CD4-positive, alpha-beta memory T cell (primary cell): ENCODE measurements around the gene HIVEP1. TPM values are rescaled to one million over a fixed set of nuclear protein-coding genes. Genes with fewer than 3 reads are reported as not detected.

Experiments used
- CTCF ChIA-PET: fragments of 350-600 bp; sonication (Branson Sonifier 250); formaldehyde crosslinking; loops from one replicate; lab custom pipeline; 2021; ENCODE audit warnings: inconsistent platforms; ENCODE audit not compliant: partially characterized antibody; lab: Charles Lee
- POLR2A ChIA-PET: fragments of 350-600 bp; sonication (Branson Sonifier 250); formaldehyde crosslinking; loops from one replicate; lab custom pipeline; 2021; ENCODE audit not compliant: partially characterized antibody; lab: Charles Lee
- DNase-seq, 5 donors: peaks; one replicate each; pipeline versions ENCODE4 v3.0.0 to v3.0.0-alpha.2; 2020 to 2022; ENCODE audit warnings: mixed read lengths in 1 of 5
- H3K27ac ChIP-seq: one replicate; pipeline ENCODE4 v1.7.0; 2013; ENCODE audit warnings: low read depth, low read length
- H3K27me3 ChIP-seq: 2 replicates; pipeline ENCODE4 v1.7.0; 2013; ENCODE audit warnings: mild to moderate bottlenecking, low read length, moderate library complexity; ENCODE audit not compliant: insufficient read depth
- H3K36me3 ChIP-seq: 2 replicates; pipeline ENCODE4 v1.7.0; 2013; ENCODE audit warnings: mild to moderate bottlenecking, low read length, moderate library complexity; ENCODE audit not compliant: insufficient read depth
- H3K4me1 ChIP-seq: 2 replicates; pipeline ENCODE4 v1.7.0; 2013; ENCODE audit warnings: mild to moderate bottlenecking, low read length, moderate library complexity; ENCODE audit not compliant: insufficient read depth
- H3K4me3 ChIP-seq, 2 donors: one replicate each; pipeline ENCODE4 v1.7.0; 2013; ENCODE audit warnings: low read length in 2 of 2, mild to moderate bottlenecking in 1 of 2
- H3K9me3 ChIP-seq, 2 donors: one replicate each; pipeline ENCODE4 v1.7.0; 2013; ENCODE audit warnings: low read length in 2 of 2, control low read depth in 1 of 2; ENCODE audit not compliant: control insufficient read depth in 1 of 2
- H3K27ac Mint-ChIP-seq, 7 donors: one replicate each; pipeline ENCODE4 v1.8.0; 2020 to 2021; ENCODE audit warnings: mixed read lengths in 7 of 7, mild to moderate bottlenecking in 6 of 7, inconsistent platforms in 3 of 7, moderate library complexity in 3 of 7
- H3K27me3 Mint-ChIP-seq, 2 donors: one replicate each; pipeline ENCODE4 v1.8.0; 2020 to 2021; ENCODE audit warnings: mixed read lengths in 2 of 2
- H3K36me3 Mint-ChIP-seq, 2 donors: one replicate each; pipeline ENCODE4 v1.8.0; 2020 to 2021; ENCODE audit warnings: mixed read lengths in 2 of 2, inconsistent platforms in 1 of 2, mild to moderate bottlenecking in 1 of 2
- H3K4me1 Mint-ChIP-seq, 4 donors: one replicate each; pipeline ENCODE4 v1.8.0; 2020 to 2021; ENCODE audit warnings: mixed read lengths in 4 of 4, mild to moderate bottlenecking in 1 of 4
- H3K4me3 Mint-ChIP-seq, 8 donors: one replicate each; pipeline ENCODE4 v1.8.0; 2020 to 2021; ENCODE audit warnings: mixed read lengths in 8 of 8, mild to moderate bottlenecking in 7 of 8, moderate library complexity in 6 of 8, inconsistent platforms in 3 of 8
- H3K9me3 Mint-ChIP-seq, 8 donors: one replicate each; pipeline ENCODE4 v1.8.0; 2020 to 2021; ENCODE audit warnings: mixed read lengths in 8 of 8, mild to moderate bottlenecking in 5 of 8, inconsistent platforms in 3 of 8, moderate library complexity in 1 of 8
- intact Hi-C: fragments of 100-400 bp; cut with micrococcal nuclease; formaldehyde crosslinking; loops from one replicate; pipeline ENCODE4 v1.15.1; 2023
- polyA plus RNA-seq, 2 donors: library from polyadenylated mRNA; unstranded; fragments of 300-500 nt; fragmentation: Illumina TruSeq; gene quantifications; one replicate each; pipeline ENCODE4 v1.2.3, GENCODE V29; 2021
- total RNA-seq, 2 experiments: library from RNA; stranded (reverse); gene quantifications; one replicate each; pipeline ENCODE4 v1.2.3, GENCODE V29; 2021

HIVEP1 gene
- total and polyA plus RNA-seq, 4 experiments from 2014 or later, result 0.47 to 17.6 (median 11.9) TPM

DNA sequence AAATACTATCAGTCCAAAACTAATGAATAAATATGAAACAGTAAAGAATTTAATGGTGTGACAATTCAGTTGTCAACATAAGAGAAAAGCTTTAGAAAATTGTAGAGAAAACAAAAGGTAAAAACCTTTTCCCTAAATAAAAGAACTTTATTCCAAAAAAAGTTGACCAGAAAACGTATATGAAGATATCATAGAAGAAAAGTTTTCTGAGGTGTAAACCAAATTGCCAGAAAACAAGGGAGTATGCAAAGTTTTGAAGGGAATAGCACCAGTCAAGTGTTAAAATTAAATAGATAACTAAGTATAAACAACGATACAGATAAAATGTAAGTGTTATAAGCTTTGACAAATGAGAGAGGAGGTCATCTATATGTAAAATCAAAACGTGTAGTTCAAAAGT is 104.9 kb downstream of the HIVEP1 start:
- Mint-ChIP-seq H3K36me3 (peaks cover 40 to 61% of the 10 kb centered on the region in 2 donors), H3K4me1 (peaks cover 43 to 72% (median 56%) of the 10 kb centered on the region in 4 donors), H3K27ac (peak overlapping the region in 1 of 7 donors; percentile 20), H3K27me3 (no peaks in the 10 kb centered on the region), H3K4me3 (no peak overlapping the region), H3K9me3 (peaks cover 2 to 20% (median 9%) of the 10 kb centered on the region in 8 donors)
- H3K4me3 ChIP-seq, result no peak overlapping the region
- CTCF ChIA-PET, result no interaction called here
- H3K27me3 ChIP-seq, result no peaks in the 10 kb centered on the region
- DNase-seq, result no peak
- no peaks in the 10 kb centered on the region for H3K9me3 ChIP-seq
- peaks cover 54% of the 10 kb centered on the region for H3K4me1 ChIP-seq
- intact Hi-C loops, result no loop called here
- no peak overlapping the region for H3K27ac ChIP-seq
- POLR2A ChIA-PET, result no interaction called here
- peaks cover 9% of the 10 kb centered on the region for H3K36me3 ChIP-seq

DNA sequence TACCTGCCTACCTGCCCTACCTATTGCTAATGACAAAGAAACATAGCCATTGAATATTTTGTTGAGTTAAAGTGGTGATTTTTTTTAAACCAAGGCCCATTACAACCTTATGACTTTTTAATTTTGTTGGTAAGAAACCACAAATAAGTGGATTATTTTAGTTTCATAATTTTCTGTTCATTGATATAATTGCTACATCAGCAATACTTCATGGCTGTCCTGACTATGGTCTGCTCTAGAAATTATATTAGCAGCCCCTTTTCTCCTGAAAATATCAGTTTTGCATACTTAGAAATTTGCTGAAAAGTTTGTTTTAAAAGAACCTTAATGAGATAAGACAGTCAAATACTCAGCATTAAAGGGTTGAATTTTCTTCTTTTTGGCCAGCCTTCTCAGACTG is 106.5 kb downstream of the HIVEP1 start:
- peak overlapping the region in 5 of 7 donors; percentile 32 to 93 (median 79) for H3K27ac Mint-ChIP-seq
- intact Hi-C loops, result no loop called here
- Histone ChIP-seq H3K4me1 (peaks cover 41% of the 10 kb centered on the region), H3K36me3 (peaks cover 9% of the 10 kb centered on the region), H3K27me3 (no peaks in the 10 kb centered on the region), H3K4me3 (no peak overlapping the region), H3K9me3 (no peaks in the 10 kb centered on the region), H3K27ac (peak overlapping the region; percentile 31)
- peak overlapping the region in 4 of 8 donors; percentile 4 to 59 (median 35) for H3K4me3 Mint-ChIP-seq
- DNase-seq, result no peak
- peaks cover 35 to 63% (median 49%) of the 10 kb centered on the region in 4 donors for H3K4me1 Mint-ChIP-seq
- POLR2A ChIA-PET, result interaction anchor here (0.6 kb wide), 1 partner anchor 407 kb away, joined by 3 read pairs; no protein-coding TSS in a partner anchor
- peaks cover 2 to 20% (median 9%) of the 10 kb centered on the region in 8 donors for H3K9me3 Mint-ChIP-seq
- peaks cover 46 to 63% of the 10 kb centered on the region in 2 donors for H3K36me3 Mint-ChIP-seq
- CTCF ChIA-PET, result no interaction called here
- no peaks in the 10 kb centered on the region for H3K27me3 Mint-ChIP-seq

DNA sequence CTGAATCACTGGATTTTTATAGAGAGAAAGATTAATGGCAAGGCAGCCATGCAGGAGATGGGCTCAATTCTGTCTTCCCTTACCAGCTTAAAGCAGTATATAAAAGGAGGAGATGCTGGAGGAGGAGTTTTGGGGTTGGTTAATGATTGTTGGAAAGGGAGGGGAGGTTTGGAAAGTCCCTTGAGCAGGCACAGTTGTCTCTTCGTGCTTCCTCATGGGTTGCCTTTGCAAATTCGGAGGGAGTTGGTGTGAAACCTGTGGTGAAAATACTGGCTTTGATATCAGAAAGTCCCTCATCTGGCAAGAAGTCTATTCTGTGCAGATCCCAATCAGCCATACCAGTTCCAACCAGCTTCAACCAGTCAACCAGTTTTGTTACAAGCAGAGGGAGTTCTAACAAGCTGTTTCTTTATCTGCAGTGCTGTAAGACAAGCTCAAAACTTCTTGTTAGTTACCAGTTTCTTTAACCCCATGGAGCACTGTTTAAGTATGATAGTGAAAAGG is 107.0 kb downstream of the HIVEP1 start:
- intact Hi-C loops, result no loop called here
- H3K27ac ChIP-seq, result peak overlapping the region; percentile 31
- peaks cover 2 to 20% (median 9%) of the 10 kb centered on the region in 8 donors for H3K9me3 Mint-ChIP-seq

DNA sequence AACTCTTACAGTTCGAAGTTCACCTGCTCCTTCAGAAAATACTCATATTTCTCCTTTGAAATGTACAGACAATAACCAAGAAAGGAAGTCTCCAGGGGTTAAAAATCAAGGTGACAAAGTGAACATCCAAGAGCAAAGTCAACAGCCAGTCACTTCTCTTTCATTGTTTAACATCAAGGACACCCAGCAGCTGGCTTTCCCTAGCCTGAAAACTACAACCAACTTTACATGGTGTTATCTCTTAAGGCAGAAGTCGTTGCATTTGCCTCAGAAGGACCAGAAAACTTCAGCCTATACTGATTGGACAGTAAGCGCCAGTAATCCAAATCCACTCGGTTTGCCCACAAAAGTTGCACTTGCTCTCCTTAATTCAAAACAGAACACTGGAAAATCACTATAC is 113.3 kb downstream of the HIVEP1 start:
- H3K4me3 ChIP-seq, result no peak overlapping the region
- peaks cover 7% of the 10 kb centered on the region for H3K36me3 ChIP-seq
- ChIA-PET CTCF (interaction anchor here (1.1 to 1.2 kb wide), 2 partner anchors 9 to 11 kb away, joined by 3 read pairs; no protein-coding TSS in a partner anchor), POLR2A (interaction anchor here (0.7 to 1.4 kb wide), 2 partner anchors 16 to 117 kb away, joined by 3 read pairs; no protein-coding TSS in a partner anchor)
- Mint-ChIP-seq H3K4me3 (peak overlapping the region in 5 of 8 donors; percentile 4 to 53 (median 26)), H3K9me3 (no peaks in the 10 kb centered on the region), H3K36me3 (peaks cover 45 to 65% of the 10 kb centered on the region in 2 donors), H3K4me1 (peaks cover 33 to 57% (median 43%) of the 10 kb centered on the region in 4 donors), H3K27ac (peak overlapping the region; percentile 2 to 62 (median 58)), H3K27me3 (no peaks in the 10 kb centered on the region)
- intact Hi-C loops, result no loop called here
- H3K27ac ChIP-seq, result no peak overlapping the region
- no peak for DNase-seq
- no peaks in the 10 kb centered on the region for H3K27me3 ChIP-seq
- no peaks in the 10 kb centered on the region for H3K9me3 ChIP-seq
- H3K4me1 ChIP-seq, result peaks cover 34% of the 10 kb centered on the region

More for the DNA sequence above, 107.0 kb downstream of the HIVEP1 start:
- peaks cover 9% of the 10 kb centered on the region for H3K36me3 ChIP-seq
- DNase-seq, result peak; percentile 67 to 92 (median 76)
- no peaks in the 10 kb centered on the region for H3K27me3 ChIP-seq
- peak overlapping the region; percentile 67 to 93 (median 79) for H3K27ac Mint-ChIP-seq
- POLR2A ChIA-PET, result no interaction called here
- CTCF ChIA-PET, result no interaction called here
- H3K27me3 Mint-ChIP-seq, result no peaks in the 10 kb centered on the region
- peaks cover 33 to 63% (median 49%) of the 10 kb centered on the region in 4 donors for H3K4me1 Mint-ChIP-seq
- no peak overlapping the region for H3K4me3 ChIP-seq
- H3K9me3 ChIP-seq, result no peaks in the 10 kb centered on the region
- H3K4me1 ChIP-seq, result peaks cover 41% of the 10 kb centered on the region
- H3K36me3 Mint-ChIP-seq, result peaks cover 49 to 65% of the 10 kb centered on the region in 2 donors
- H3K4me3 Mint-ChIP-seq, result peak overlapping the region in 7 of 8 donors; percentile 26 to 64 (median 40)

DNA sequence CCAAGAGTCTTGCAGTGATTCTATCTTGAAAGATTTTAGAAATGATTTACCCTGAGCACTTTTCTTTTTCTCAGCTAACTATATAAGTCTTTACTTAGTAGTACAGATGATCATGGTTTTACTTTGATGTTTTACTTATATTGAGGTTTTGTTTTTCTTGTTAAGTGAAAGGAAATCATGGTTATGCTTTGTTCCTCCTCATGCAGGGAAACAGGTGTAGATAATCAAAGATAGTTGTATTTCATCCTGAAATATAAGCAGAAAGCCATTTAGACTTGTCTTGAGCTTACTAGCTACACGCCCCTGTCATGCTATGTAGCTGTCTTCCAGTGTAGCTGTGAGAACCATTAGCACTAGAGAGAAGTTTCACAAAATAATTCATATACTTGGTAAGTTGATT is 113.9 kb downstream of the HIVEP1 start:
- peaks cover 43 to 58% of the 10 kb centered on the region in 2 donors for H3K36me3 Mint-ChIP-seq
- ChIA-PET POLR2A (interaction anchor here (0.7 to 1.4 kb wide), 2 partner anchors 16 to 117 kb away, joined by 3 read pairs; no protein-coding TSS in a partner anchor), CTCF (interaction anchor here (1.1 kb wide), 1 partner anchor 8 kb away, joined by 3 read pairs; no protein-coding TSS in a partner anchor)
- no peaks in the 10 kb centered on the region for H3K27me3 ChIP-seq
- H3K4me1 ChIP-seq, result peaks cover 34% of the 10 kb centered on the region
- H3K27ac Mint-ChIP-seq, result peak overlapping the region; percentile 1 to 80 (median 42)
- H3K36me3 ChIP-seq, result peaks cover under 1% of the 10 kb centered on the region
- peak in 3 of 5 donors; percentile 10 to 27 (median 25) for DNase-seq
- no peak overlapping the region for H3K4me3 ChIP-seq
- no peaks in the 10 kb centered on the region for H3K27me3 Mint-ChIP-seq
- intact Hi-C loops, result no loop called here
- H3K4me1 Mint-ChIP-seq, result peaks cover 33 to 51% (median 39%) of the 10 kb centered on the region in 4 donors
- H3K9me3 ChIP-seq, result no peaks in the 10 kb centered on the region
- no peak overlapping the region for H3K27ac ChIP-seq
- no peaks in the 10 kb centered on the region for H3K9me3 Mint-ChIP-seq
- peak overlapping the region in 7 of 8 donors; percentile 13 to 55 (median 40) for H3K4me3 Mint-ChIP-seq

DNA sequence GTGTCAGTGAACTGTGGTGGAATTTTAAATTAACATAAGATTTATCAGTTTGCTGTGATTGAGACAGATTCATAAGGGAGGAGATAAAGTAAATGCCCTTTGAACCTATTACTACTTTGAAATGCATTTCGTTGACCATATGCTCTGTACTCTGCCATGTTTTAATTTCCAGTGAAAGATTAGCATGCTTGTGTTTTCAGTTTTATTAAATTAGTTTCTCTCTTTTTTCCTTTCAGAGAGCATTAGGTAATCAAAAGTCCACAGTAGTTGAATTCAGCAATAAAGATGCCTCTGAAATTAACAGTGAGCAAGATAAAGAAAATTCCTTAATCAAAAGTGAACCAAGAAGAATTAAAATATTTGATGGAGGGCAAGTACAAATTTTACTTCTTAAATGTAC is 117.4 kb downstream of the HIVEP1 start:
- H3K27ac Mint-ChIP-seq, result no peak overlapping the region
- no peak for DNase-seq
- H3K27me3 ChIP-seq, result no peaks in the 10 kb centered on the region
- no peaks in the 10 kb centered on the region for H3K27me3 Mint-ChIP-seq
- ChIA-PET CTCF (interaction anchor here (1.2 to 1.5 kb wide), 2 partner anchors 34 to 105 kb away, joined by 3 read pairs; no protein-coding TSS in a partner anchor), POLR2A (no interaction called here)
- intact Hi-C loops, result no loop called here
- peaks cover 27 to 40% (median 29%) of the 10 kb centered on the region in 4 donors for H3K4me1 Mint-ChIP-seq
- no peak overlapping the region for H3K4me3 Mint-ChIP-seq
- no peaks in the 10 kb centered on the region for H3K9me3 ChIP-seq
- no peak overlapping the region for H3K27ac ChIP-seq
- no peaks in the 10 kb centered on the region for H3K36me3 ChIP-seq
- peaks cover 36 to 41% of the 10 kb centered on the region in 2 donors for H3K36me3 Mint-ChIP-seq
- H3K9me3 Mint-ChIP-seq, result no peaks in the 10 kb centered on the region
- H3K4me3 ChIP-seq, result no peak overlapping the region
- H3K4me1 ChIP-seq, result peaks cover 25% of the 10 kb centered on the region
